Inferior parietal cortex (tissue), 1 donor: ENCODE measurements around the gene DCAF10.
"Not testable (repeated sequence)": the region's sequence is repeated elsewhere in the genome, so short reads cannot be mapped to it uniquely, and the experiment has no call there.

Source experiments
- DNase-seq: peaks from one replicate; pipeline ENCODE4 v3.0.0-alpha.2; 2016; ENCODE audit errors: extremely low spot score

Gene DCAF10

DNA sequence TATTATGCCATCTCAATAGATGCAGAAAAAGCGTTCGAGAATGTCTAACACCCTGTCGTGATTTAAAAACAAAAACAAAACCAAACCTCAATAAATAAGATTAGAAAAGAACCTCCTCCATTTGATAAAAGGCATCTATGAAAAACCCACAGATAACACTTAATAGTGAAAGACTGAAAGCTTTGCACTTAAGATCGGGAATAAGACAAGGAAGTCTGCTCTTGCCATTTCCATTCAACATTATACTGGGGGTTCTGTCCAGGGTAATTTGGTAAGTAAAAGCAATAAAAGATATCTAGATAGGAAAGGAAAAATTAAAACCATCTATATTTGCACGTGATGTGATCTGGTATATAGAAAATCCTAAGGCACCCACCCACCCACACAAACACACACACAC is 8.5 kb upstream of the DCAF10 start:
- no peak for DNase-seq

DNA sequence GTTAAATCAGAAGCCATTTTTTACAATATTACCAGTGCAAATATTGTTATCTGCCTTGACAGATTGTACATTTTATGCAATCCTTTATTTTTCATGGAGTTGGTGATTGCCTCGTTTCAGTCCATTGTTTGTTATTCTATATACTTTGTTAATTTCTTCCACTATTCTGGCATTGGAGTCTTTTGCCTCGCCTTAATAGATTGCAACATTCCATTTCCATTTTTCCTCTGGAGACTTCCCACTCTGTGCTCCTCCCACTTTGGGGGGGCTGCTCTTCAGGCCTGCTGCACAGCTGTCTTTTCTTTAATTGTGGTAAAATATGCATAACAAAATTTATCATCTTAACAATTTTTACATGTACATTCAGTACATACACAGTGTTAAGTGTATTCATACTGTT is 4.4 kb upstream of the DCAF10 start:
- no peak for DNase-seq

DNA sequence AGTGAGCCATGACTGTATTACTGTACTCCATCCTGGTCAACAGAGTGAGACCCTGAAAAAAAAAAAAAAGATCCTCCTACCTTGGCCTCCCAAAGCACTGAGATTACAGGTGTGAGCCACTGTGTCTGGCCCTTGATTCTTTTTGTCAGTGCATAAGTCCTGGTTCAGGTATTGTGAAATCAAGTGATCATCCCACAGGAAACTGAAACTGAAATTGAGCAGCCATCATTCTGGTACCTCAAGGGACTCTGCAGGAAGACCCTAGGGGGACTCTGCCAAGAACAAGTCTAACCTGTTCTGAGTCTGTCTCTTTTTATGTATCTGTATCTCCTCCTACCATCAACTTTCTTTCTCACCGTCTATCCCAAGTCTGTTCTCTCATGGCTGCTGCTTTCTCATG is 1.9 kb upstream of the DCAF10 start:
- no peak for DNase-seq

DNA sequence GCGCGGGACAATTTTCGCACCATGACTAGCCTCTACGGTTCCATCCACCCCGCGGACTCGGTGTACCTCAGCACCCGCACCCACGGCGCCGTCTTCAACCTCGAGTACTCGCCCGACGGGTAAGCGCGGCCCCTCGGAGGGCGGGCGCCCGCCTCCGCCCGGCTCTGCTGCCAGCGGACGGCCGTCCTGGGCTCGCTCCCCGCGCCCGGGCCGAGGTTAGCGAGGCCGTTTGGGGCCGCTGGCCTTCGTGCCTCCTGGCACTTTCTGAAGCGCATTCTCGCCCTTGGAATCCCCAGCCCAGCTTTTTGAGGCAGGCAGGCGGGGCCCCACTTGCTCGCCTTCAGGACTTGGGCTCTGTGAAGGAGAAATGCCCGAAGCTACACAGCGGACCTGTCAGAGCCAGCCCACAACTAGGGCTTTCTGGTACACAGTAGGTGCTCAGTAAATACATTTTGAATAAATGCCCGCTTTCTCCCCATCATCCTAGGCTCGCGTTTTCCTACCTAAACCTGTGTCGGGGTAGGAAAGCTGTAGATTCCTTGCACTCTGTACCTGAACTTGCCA is 772 bp downstream of the DCAF10 start:
- no peak for DNase-seq

DNA sequence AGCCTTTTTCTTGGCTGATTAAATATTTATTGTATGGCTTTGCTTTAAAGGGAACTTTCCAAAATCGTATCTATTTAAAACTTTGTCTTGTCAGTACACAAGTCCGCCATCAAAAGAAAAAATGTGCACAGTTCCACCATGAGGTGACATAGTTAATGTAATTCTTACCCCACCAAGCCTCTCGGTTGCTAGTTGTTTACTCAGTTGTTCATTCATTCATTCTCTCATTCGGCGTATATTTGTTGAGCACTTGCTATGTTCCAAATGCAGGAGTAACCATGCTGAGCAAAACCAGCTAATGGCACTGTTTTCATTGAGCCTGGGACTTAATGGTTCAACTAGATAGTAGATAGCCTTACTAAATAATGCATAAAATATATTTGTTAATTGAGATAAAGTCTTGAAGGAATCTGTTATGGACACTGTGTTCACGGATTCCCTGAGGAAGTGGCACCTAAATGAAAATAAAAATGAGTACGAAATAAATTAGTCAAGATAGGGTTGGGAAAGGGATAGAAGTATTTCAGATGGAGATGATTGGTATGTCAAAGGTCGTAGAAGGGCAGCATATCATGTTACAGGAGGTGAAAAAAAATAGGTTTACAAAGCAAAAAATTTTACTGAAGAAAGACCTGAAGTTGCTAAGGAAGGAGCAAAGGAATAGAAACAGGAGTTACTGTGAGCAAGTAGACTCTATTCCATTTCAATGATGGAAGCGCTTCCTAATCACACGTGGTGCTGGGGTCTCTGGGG is 1.5 kb downstream of the DCAF10 start:
- no peak for DNase-seq

DNA sequence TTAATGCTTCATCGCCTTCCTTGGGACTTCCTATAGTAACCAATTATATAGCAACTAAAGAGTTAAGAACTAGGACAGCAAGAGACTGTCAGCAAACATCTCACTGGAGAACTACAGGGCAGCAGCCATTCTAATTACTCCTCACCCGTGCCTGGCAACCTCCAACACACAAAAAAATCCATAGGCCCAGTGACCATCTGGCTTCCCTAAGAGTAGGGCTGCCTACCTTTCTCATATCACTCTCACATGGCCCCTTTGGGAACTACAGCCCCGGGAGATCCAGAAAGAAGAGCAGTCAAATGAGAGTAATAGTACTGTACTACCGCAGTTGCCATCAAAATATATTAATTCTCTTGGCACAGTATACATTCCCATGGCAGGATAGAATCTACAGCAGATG is 5.7 kb downstream of the DCAF10 start:
- DNase-seq = no peak

DNA sequence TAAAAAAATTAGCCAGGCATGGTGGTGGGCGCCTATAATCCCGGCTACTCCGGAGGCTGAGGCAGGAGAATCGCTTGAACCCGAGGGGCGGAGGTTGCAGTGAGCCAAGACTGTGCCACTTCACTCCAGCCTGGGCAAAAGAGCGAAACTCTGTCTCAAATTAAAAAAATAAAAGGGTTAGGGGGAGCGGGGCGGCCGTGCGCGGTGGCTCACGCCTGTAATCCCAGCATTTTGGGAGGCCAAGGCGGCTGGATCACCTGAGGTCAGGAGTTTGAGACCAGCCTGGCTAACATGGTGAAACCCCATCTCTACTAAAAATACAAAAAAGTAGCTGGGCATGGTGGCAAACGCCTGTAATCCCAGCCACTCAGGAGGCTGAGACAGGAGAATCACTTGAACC is 9.1 kb downstream of the DCAF10 start:
- not testable (repeated sequence) for DNase-seq

DNA sequence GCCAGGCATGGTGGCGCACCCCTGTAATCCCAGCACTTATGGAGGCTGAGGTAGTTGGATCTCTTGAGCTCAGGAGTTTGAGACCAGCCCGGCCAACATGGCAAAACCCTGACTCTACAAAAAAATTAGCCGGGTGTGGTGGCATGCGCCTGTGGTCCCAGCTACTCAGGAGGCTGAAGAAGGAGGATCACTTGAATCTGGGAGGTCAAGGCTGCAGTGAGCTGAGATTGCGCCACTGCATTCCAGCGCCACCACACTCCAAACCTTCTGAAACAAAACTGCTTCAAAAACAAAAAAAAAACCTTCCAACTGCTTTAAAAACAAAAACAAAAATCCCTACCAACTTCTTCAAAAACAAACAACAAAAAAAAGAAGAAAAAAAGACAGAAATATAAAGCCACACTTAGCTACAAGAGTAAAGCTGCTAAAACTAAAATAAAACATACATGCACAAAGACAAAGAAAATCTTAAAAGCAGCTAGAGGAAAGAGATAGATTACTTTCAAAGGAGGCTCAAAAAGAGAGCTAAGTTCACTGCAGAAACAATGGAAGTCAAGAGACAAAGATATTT is 11.4 kb downstream of the DCAF10 start:
- no peak for DNase-seq

DNA sequence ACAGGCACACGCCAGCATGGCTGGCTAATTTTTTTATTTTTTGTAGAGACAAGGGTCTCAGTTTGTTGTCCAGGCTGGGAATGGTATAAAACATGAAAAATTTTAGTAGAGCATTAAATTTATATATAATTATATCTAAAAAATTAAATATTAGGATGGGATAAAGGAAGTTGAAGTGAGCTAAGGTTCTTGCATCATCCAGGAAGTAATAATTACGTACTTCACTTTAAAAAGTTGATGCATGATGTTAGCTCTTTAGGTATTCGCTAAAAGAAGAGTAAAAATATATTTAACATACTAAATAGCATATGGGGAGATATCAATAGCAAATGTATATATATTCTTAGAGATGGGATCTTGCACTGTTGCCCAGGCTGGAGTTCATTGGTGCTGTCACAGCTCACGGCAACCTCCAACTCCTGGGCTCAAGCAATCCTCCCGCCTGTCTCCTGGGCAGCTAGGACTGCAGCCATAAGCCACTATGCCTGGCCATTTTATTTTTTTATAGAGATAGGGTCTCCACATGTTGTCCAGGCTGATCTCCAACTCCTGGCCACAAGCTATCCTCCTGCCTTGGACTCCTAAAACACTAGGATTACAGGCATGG is 12.3 kb downstream of the DCAF10 start:
- no peak for DNase-seq

DNA sequence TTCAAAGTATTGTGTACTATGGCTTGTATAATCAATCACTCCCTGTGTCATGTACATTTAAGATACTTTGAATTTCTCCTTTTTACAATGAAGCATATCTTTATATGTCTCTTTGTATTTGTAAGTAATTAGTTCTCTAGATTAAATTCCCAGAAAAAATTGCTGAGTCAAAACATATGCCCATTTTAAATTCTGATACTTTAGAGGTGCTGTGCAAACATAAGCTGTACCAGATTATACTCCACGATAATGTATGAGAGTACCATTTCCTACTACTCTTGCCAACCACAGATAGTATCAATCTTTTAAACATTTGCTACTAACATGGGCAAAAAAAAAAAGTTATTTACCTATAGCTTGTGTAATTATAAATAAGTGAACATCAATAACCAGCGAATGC is 18.3 kb downstream of the DCAF10 start:
- DNase-seq = no peak

DNA sequence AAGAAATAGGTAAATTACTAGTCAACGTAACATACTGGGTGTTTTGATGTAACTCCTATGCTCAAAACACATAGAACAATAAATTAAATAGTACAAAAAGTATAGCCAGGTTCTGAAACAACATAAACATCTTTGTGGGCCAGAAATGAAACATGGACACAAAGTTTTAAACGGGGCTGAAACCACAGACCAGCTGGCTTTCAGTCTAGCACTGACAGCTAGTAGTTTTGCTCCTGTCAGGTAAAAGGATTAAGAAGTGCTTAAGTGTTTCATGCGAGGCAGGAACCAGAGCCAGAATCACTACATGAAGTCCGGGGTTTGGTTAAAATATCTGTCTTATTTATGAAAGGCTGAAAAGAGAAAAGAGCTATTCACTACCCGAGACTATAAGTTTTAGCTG is 19.5 kb downstream of the DCAF10 start:
- no peak for DNase-seq

DNA sequence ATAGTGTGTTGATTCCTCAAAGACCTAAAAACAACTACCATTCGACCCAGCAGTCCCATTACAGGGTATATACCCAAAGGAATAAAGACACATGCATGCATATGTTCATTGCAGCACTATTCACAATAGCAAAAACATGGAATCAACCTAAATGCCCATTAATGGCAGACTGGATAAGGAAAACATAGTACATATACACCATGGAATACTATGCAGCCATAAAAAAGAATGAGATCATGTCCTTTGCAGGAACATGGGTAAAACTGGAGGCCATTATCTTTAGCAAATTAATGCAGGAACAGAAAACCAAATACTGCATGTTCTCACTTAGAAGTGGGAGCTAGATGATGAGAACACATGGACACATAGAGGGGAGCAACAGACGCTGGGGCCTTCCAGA is 24.6 kb downstream of the DCAF10 start:
- not testable (repeated sequence) for DNase-seq

DNA sequence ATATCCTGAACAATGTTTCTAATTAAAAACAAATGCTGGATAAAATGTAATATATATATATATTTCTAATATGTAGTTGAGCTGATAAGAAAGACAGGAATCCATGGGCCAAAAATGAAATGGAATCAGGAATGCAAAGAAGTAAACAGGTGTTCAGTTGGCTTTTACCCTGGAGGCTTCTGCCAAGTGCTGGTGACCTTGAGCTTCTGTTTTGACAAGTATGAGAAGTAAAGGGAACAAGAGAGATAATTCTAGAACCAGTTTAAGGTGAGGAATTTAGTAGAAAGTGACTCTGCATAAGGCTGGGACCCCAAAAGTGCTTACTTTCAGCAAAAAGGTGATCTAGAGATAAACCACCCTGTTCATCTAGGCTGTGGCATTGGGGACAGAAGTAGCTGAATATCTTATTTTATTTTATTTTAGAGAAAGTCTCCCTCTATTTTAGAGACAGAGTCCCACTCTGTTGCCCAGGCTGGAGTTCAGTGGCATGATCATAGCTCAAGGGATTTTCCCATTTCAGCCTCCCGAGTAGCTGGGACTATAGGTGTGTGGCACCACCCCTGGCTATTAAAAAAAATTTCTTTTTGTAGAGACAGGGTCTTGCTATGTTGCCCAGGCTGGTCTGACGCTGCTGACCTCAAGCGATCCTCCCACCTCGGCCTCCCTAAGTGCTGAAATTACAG is 27.0 kb downstream of the DCAF10 start:
- DNase-seq = no peak

DNA sequence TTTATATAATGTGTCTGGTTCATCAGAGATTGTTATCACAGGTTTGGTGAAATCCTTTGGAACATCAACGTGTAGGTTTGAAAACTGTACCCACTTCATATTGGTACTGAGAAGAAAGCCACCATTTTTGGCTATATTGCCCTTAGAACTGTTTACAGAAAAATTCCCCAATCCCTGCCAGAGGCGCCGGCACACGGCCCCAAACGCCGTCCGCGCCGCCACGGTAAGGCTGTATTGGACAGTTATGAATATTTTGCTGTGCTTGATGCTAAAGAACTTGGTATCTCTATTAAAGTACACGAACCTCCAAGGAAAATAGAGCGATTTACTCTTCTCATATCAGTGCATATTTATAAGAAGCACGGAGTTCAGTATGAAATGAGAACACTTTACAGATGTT is 35.2 kb downstream of the DCAF10 start:
- DNase-seq = no peak

DNA sequence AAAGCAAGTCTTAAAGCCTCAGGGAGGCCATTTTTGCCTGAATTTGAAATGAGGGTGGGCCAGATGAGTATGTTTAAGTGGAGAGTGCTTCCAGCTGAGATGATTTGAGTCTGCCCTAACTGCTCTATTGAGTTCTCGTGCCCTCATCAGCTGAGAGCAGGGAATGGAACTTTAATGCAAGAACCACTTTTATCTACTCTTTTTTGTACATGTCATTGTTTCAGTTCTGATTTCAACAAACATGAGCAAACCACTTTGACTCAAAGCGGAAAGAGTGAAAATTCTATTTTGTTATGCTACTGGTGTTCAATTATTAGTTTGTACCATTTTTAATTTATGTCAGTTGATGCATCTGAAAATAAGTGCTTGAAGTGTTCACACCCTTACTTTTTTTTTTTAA is 35.8 kb downstream of the DCAF10 start:
- DNase-seq = no peak

DNA sequence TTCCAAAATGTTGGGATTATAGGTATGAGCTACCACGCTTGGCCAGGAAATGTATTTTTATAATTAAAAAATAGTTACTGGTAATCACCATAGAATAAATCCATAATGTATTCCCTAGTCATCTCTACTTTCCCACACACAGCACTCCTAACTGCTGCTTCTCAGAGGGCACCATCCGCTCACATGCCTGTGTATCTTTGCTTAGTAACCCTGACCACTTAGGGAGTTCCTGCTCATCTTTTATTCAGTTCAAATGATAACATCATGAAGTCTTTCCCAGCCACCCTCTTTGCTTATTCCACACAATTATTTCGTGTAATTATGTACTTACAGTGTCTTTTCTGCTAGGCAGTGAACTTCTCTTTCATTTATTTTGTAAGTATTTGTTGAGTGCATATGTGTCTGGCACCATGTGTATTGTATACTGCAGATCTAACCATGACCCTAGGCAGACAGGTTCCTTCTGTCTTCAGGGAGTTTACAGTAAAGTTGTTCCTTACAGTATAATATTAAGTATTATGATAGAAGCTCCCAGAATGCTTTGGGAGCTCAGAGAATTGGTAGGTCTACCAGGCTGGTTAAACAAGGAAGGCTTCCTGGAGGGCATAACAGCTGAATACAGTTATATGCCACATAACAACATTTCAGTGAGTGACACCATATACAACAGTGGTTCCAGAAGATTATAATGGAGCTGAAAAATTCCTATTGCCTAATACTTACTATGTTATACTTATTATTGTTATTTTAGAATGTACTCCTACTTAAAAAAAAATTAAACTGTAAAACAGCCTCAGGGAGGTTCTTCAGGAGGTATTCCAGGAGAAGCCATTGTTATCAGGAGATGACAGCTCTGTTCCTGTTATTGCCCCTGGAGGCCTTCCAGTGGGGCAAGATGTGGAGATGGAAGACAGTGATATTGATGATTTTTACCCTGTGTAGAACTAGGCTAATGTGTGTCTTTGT is 39.2 kb downstream of the DCAF10 start:
- no peak for DNase-seq

DNA sequence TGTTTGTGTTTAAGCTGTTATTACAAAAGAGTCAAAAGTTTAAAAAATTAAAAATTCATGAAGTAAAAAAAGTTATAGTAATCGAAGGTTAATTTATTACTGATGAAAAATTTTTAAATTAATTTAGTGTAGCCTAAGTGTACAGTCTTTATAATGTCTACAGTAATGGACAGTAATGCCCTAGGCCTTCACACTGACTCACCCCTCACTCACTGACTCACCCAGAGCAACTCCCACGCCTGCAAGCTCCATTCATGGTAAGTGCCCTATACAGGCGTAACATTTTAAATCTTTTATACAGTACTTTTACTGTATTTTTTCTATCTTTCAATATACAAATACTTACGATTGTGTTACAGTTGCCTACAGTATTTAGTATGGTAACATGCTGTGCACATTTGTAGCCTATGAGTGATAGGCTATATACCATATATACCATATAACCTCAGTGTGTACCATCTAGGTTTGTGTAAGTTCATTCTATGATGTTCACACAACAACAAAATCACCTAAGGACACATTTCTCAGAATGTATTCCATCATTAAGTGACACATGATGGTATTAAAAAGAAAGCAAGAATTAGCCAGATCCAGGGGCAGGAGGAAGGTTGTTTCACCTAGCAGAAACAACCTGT is 40.1 kb downstream of the DCAF10 start:
- no peak for DNase-seq

DNA sequence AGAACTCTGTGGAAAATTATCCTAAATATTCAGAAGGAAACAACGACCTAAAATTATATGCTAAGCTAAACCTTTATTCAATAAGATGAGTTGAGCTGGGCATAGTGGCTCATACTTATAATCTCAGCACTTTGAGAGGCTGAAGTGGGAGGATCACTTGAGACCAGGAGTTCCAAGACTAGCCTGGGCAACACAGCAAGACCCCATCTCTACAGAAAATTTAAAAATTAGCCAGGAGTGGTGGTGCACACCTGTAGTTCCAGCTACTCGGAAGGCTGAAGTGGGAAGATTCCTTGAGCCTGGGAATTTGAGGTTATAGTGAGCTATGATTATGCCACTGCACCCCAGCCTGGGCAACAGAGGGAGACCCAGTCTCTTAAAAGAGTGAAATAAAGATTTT is 51.6 kb downstream of the DCAF10 start:
- DNase-seq = no peak

DNA sequence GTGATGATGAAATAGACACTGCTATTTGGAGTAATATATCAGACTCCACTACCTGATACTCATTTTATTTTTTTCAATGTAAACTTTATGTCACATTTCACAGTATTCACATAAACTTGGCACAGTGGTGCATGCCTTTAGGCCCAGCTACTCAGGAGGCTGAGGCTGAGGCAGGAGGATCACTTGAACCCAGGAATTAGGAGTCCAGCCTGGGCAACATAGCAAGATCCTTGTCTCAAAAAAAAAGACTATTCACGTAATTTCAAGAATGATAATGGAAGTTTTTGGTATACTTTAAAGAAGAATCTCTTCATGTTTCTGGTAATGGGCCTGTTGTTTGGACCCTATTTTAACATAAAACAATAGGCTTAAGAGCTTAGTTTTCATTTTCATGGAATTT is 56.0 kb downstream of the DCAF10 start:
- DNase-seq = no peak

DNA sequence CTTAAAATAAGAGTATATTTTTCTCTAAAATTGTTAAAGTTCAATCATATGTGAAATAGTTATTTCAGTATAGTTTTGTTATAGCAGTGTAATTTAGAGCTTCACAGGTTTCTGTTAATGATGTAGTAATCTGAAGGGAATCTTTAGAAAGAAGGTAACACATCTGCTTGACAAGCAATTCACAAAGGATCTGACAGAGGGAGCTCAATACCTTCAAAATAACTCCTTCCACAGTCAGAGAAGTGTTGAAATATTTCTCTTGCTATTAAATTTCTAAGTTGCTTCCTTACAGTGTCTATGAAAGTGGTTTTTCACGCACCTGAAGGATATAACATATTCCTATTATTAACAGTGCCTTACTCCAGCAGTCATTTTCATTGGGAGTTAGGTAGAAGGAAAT is 58.4 kb downstream of the DCAF10 start:
- DNase-seq = no peak

DNA sequence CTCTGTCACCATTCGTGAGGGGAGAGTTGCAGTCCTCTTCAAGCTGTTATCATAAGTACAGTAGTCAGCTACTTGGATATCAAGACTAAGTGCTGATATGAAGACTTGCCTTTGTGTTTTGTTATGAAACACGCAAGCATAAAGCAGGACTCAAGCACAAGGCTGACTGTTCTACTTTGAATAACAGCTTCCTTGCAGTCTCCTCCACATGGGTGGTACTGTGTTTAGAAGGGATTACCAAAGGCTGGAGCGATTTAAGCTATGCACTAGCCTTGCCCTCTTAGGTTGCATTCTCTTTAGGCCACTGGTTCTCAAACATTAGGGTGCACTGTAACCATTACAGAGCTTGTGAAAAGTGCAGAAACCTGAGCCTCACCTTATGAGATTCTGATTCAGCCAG is 61.9 kb downstream of the DCAF10 start:
- DNase-seq = no peak
